HUES48 (cell line): ENCODE data around the gene HPGDS.
"Not testable (repeated sequence)": the region's sequence is repeated elsewhere in the genome, so short reads cannot be mapped to it uniquely, and the experiment has no call there.

ENCODE experiments used
- H3K27ac ChIP-seq: one replicate; pipeline ENCODE4 v1.7.0; 2013; ENCODE audit warnings: low read depth, low read length, inconsistent platforms
- H3K27me3 ChIP-seq: 2 replicates; pipeline ENCODE4 v1.6.1; 2013; ENCODE audit warnings: mild to moderate bottlenecking, low read length; ENCODE audit not compliant: control insufficient read depth, insufficient read depth
- H3K36me3 ChIP-seq: 2 replicates; pipeline ENCODE4 v1.6.1; 2013; ENCODE audit warnings: low read length; ENCODE audit not compliant: control insufficient read depth, insufficient read depth
- H3K4me1 ChIP-seq: 2 replicates; pipeline ENCODE4 v1.6.1; 2013; ENCODE audit warnings: mild to moderate bottlenecking, low read length; ENCODE audit not compliant: control insufficient read depth, insufficient read depth
- H3K4me3 ChIP-seq: 2 replicates; pipeline ENCODE4 v1.5.1; 2013; ENCODE audit warnings: mild to moderate bottlenecking, low read depth, low read length
- H3K9ac ChIP-seq: 2 replicates; pipeline ENCODE4 v1.6.1; 2013; ENCODE audit warnings: mild to moderate bottlenecking, low read depth, low read length, moderate library complexity
- H3K9me3 ChIP-seq: 2 replicates; pipeline ENCODE4 v1.6.1; 2013; ENCODE audit warnings: low read length; ENCODE audit not compliant: control insufficient read depth, insufficient read depth

HPGDS gene

GRCh38 chr4:94342694-94343093, at the start of gene HPGDS:
Gene HPGDS, minus strand, starts transcription at chr4:94342836. Its CDS starts 8,207 bp downstream, at chr4:94334629.
- H3K4me3 ChIP-seq: no peak within 1 kb of the TSS
- no peaks in the 10 kb centered on the region for H3K4me1 ChIP-seq
- no peak within 1 kb of the TSS for H3K27ac ChIP-seq
- H3K9me3 ChIP-seq: no peaks in the 10 kb centered on the region
- H3K27me3 ChIP-seq: no peaks in the 10 kb centered on the region
- H3K9ac ChIP-seq: no peak within 1 kb of the TSS
- H3K36me3 ChIP-seq: no peaks in the 10 kb centered on the region

GRCh38 chr4:94390804-94391410, 48.3 kb upstream of the HPGDS start:
- Histone ChIP-seq H3K4me1 (no peaks in the 10 kb centered on the region), H3K27ac (no peak overlapping the region), H3K27me3 (no peaks in the 10 kb centered on the region), H3K4me3 (no peak overlapping the region), H3K9me3 (peaks cover 13% of the 10 kb centered on the region), H3K9ac (no peak overlapping the region), H3K36me3 (no peaks in the 10 kb centered on the region)

- Histone ChIP-seq H3K27me3 (no peaks in the 10 kb centered on the region), H3K4me1 (no peaks in the 10 kb centered on the region), H3K36me3 (no peaks in the 10 kb centered on the region), H3K4me3 (no peak overlapping the region), H3K9ac (no peak overlapping the region), H3K27ac (no peak overlapping the region), H3K9me3 (peaks cover 13% of the 10 kb centered on the region)
These were observed 47.1 kb upstream of the HPGDS start for GRCh38 chr4:94389595-94390267.

GRCh38 chr4:94387965-94388364, 45.3 kb upstream of the HPGDS start:
- H3K9me3 ChIP-seq: peaks cover 13% of the 10 kb centered on the region
- H3K4me1 ChIP-seq, H3K4me3 ChIP-seq, H3K27ac ChIP-seq, H3K9ac ChIP-seq, H3K27me3 ChIP-seq, H3K36me3 ChIP-seq: not testable (repeated sequence)

DNA sequence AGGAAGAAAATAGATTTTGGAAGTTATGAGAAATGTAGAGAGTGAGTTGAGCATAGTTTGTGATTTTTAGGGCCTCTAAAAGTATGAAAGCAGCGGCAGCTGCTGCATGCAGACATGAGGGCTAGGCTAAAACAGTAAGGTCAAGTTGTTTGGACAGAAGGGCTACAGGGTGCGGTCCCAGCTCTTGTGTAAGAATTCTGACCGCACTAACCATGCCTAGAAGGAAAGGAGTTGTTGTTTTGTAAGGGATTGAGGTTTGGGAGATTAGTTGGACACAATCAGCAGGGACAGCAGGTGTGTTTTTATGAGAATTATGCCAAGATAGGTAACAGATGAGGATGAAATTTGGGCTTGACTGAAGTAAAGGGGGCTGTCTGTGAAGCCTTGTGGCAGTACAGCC, 42.8 kb upstream of the HPGDS start:
- not testable (repeated sequence) for H3K27me3 ChIP-seq, H3K4me3 ChIP-seq, H3K36me3 ChIP-seq, H3K9ac ChIP-seq, H3K27ac ChIP-seq, H3K4me1 ChIP-seq
- H3K9me3 ChIP-seq: peaks cover 13% of the 10 kb centered on the region

DNA sequence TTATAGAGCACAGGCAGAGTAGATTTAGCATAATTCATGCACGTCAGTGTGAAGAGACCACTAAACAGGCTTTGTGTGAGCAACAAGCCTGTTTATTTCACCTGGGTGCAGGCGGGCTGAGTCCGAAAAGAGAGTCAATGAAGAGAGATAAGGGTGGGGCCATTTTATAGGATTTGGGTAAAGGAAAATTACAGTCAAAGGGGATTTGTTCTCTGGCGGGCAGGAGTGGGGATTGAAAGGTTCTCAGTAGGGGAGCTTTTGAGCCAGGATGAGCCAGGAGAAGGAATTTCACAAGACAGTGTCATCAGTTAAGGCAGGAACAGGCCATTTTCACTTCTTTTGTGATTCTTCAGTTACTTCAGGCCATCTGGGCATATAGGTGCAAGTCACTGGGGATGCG, 40.3 kb upstream of the HPGDS start:
- H3K9me3 ChIP-seq, H3K9ac ChIP-seq, H3K4me3 ChIP-seq, H3K4me1 ChIP-seq, H3K27me3 ChIP-seq, H3K36me3 ChIP-seq: not testable (repeated sequence)
- peak overlapping the region; percentile 68 for H3K27ac ChIP-seq

- no peaks in the 10 kb centered on the region for H3K36me3 ChIP-seq
- peaks cover 9% of the 10 kb centered on the region; the same call in 1 of the 2 replicates for H3K4me1 ChIP-seq
- H3K27me3 ChIP-seq: no peaks in the 10 kb centered on the region
- H3K9ac ChIP-seq: no peak overlapping the region
- no peak overlapping the region for H3K4me3 ChIP-seq
- no peak overlapping the region for H3K27ac ChIP-seq
- H3K9me3 ChIP-seq: no peaks in the 10 kb centered on the region
These were observed 35.4 kb upstream of the HPGDS start for GRCh38 chr4:94378047-94378446.

DNA sequence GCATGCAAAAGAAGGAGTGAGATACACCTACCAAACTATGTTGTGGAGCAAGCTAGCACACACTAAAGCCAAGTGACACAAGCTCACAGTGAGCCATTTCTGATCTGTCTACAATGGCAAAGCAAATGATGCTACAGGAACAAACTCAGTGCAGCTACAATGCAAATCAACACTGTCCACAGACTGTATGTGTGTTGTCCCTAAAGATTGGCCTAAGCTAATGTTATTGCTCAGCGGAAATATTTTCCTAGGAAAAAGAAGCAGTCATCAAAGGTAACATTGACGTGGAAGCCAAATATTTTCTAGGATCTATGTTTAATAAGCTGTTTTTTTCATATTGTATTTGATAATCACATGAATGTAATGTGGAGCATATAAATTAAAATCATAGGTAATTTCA, 34.7 kb upstream of the HPGDS start:
- Histone ChIP-seq H3K9ac (no peak overlapping the region), H3K27ac (no peak overlapping the region), H3K4me3 (no peak overlapping the region), H3K36me3 (no peaks in the 10 kb centered on the region), H3K9me3 (no peaks in the 10 kb centered on the region), H3K27me3 (no peaks in the 10 kb centered on the region), H3K4me1 (peaks cover 3% of the 10 kb centered on the region; the same call in 1 of the 2 replicates)

- Histone ChIP-seq H3K4me3 (no peak overlapping the region), H3K27ac (no peak overlapping the region), H3K9ac (no peak overlapping the region), H3K4me1 (0 out of 2 replicates have a peak, but pooled peaks cover 2% of the 10 kb centered on the region), H3K36me3 (no peaks in the 10 kb centered on the region), H3K27me3 (no peaks in the 10 kb centered on the region), H3K9me3 (no peaks in the 10 kb centered on the region)
These were observed 32.7 kb upstream of the HPGDS start for GRCh38 chr4:94375364-94375763.

DNA sequence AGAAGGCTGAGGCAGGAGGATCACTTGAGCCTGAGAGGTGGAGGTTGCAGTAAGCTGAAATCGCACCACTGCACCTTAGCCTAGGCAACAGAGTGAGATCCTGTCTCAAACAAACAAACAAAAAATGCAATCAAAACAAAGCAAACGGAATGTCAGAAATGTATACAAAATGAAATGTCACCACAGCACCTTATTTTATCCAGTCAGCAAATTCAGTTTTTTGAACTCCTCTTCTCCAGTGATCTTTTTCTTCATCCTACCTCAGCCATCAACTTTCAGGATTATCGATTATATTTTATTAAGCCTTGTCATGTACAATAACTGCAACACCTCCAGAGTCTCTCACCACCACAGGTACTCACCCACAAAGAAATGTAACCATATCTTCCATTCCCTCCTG, 31.1 kb upstream of the HPGDS start:
- H3K27ac ChIP-seq: no peak overlapping the region
- no peaks in the 10 kb centered on the region for H3K36me3 ChIP-seq
- H3K9ac ChIP-seq: no peak overlapping the region

GRCh38 chr4:94372991-94373390, 30.4 kb upstream of the HPGDS start:
- Histone ChIP-seq H3K4me1 (0 out of 2 replicates have a peak, but pooled peaks cover 2% of the 10 kb centered on the region), H3K9ac (no peak overlapping the region), H3K36me3 (no peaks in the 10 kb centered on the region), H3K4me3 (no peak overlapping the region), H3K9me3 (no peaks in the 10 kb centered on the region), H3K27me3 (no peaks in the 10 kb centered on the region), H3K27ac (no peak overlapping the region)

More for the DNA sequence above, 31.1 kb upstream of the HPGDS start:
- Histone ChIP-seq H3K27me3 (no peaks in the 10 kb centered on the region), H3K4me1 (0 out of 2 replicates have a peak, but pooled peaks cover 2% of the 10 kb centered on the region), H3K4me3 (no peak overlapping the region), H3K9me3 (no peaks in the 10 kb centered on the region)
